NCI-H82 treated with DMSO at 0.1 percent for 48 hours (cell line): ENCODE results near the gene PHF1.
"Not testable (repeated sequence)": the region's sequence is repeated elsewhere in the genome, so short reads cannot be mapped to it uniquely, and the experiment has no call there.

Source experiments
- DNase-seq: peaks from one replicate; lab custom pipeline; 2025; ENCODE audit not compliant: unreplicated experiment; lab: John Stamatoyannopoulos, UW

The PHF1 gene

DNA sequence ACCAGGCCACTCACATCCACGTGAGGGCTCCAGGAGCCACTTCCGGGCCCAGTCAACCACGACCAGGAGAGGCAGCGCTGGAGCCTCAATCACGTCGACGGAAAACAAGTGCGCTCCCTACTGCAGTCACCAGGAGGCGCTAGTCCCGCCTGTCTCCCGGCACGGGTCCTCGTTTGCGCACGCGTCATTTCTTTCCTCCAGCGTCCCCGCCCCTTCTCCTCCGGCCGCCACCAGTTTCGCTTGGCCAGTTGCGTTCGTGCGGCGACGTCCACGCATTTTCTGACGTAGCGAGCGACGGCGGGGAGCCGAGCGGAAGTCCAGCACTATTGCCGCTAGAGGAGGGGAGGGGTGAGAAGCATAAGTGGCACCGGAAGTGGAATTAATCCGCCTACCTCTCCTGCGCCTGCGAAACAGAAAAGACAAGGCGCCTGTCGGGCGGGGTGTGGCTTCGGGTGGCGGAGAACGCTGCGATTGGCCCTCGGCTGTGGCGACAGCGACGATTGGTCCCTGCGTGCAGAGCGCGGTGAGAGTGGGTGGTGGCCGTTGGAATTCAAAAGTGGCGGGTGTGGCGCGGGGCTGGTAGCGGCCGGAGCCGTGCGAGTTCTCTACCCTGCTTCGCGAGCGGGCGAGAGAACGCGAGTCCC, 19.4 kb upstream of the PHF1 start, which contains the start of gene KIFC1:
KIFC1 (plus strand) TSS at position 546 of the 644 bp plus-strand sequence. CDS start 163 bp downstream, outside the sequence.
- DNase-seq, result peak; percentile 100

DNA sequence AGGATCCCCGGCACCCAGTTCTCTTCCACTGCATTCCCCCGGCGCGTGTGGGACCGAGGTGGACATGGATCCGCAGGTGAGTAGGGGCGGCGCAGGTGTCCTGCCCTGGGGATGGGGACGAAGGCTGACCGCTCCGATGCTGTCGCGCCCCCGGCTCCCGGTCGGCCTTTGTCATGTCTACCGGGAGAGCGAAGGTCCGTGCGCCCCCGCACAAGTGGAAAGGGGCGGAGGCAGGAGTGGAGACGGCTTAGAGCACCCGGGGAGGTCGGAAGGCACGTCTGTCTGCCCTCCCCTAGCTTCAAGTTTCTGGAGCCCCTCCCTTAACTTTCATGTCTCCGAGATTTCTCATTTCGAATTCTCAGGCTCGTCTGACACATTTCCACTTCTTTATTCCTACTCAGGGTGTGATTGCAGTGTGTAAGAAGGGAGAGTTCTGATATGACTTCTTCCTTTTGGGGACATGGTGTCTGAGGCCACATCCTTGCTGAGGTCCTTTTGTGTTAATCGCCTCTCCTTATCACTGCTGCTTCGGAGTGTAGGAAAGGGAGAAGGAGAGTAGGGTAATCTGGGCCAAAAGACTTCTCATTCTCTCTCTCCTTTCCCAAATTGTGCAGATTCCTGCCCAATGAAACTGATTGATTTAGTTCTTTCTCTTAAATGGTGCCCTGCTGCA, 18.8 kb upstream of the PHF1 start:
- DNase-seq, result no peak

- DNase-seq, result no peak
Observed at GRCh38 chr6:33392595-33392948, 18.2 kb upstream of the PHF1 start.

DNA sequence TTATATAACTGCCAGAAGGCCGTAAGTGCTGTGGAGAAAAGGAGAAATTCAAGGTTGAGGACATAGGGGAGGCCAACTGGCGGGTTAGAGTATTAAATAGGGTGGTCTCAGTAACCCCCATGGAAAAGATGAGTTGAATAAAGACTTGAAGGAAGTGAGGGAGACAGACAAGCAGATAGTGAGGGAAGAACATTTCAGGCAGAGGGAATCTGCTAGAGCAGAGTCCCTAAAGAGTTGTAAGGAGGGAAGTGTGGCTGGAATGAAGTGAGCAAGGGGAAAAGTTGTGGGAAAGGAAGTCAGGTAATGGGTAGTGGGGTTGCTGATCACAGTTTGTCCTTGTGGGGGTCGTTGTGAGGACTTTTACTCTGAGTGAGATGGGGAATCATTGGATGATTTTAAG, 17.8 kb upstream of the PHF1 start:
- no peak for DNase-seq

GRCh38 chr6:33397541-33397940, 13.3 kb upstream of the PHF1 start:
- no peak for DNase-seq

GRCh38 chr6:33398601-33399000, 12.2 kb upstream of the PHF1 start:
- DNase-seq, result not testable (repeated sequence)

- not testable (repeated sequence) for DNase-seq
Observed at GRCh38 chr6:33399881-33400280, 10.9 kb upstream of the PHF1 start.

DNA sequence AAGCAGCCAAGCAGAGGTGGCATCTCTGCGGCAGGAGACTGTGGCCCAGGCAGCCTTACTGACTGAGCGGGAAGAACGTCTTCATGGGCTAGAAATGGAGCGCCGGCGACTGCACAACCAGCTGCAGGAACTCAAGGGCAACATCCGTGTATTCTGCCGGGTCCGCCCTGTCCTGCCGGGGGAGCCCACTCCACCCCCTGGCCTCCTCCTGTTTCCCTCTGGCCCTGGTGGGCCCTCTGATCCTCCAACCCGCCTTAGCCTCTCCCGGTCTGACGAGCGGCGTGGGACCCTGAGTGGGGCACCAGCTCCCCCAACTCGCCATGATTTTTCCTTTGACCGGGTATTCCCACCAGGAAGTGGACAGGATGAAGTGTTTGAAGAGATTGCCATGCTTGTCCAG, 5.9 kb upstream of the PHF1 start:
- DNase-seq, result no peak

DNA sequence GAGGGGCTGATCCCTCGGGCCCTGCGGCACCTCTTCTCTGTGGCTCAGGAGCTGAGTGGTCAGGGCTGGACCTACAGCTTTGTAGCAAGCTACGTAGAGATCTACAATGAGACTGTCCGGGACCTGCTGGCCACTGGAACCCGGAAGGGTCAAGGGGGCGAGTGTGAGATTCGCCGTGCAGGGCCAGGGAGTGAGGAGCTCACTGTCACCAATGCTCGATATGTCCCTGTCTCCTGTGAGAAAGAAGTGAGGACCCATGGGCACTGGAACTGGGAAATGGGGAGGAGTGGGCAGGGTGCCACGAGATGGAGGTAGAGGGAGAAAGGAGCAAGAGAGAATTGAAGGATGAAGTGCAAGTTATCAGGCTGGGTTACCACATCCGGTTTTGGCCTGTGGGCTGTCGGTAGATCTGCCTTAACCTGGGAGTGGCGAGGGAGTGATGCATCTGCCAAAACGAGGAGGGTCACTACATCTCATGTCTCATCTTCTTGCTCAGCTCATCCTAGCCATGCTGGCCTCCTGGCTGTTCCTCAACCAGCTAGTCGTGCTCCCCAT, 5.4 kb upstream of the PHF1 start:
- no peak for DNase-seq

DNA sequence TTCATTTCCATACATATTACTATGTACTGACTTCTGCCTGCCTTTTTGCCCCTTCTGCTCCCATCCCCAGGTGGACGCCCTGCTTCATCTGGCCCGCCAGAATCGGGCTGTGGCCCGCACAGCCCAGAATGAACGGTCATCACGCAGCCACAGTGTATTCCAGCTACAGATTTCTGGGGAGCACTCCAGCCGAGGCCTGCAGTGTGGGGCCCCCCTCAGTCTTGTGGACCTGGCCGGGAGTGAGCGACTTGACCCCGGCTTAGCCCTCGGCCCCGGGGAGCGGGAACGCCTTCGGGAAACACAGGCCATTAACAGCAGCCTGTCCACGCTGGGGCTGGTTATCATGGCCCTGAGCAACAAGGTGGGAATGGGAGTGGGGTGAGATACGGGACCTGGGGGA, 4.7 kb upstream of the PHF1 start:
- DNase-seq, result no peak

- no peak for DNase-seq
Observed at GRCh38 chr6:33407132-33407718, 3.6 kb upstream of the PHF1 start.

- peak; percentile 98 for DNase-seq
Observed at GRCh38 chr6:33410050-33410710, 634 bp upstream of the PHF1 start.

GRCh38 chr6:33411632-33412005, 805 bp downstream of the PHF1 start:
- DNase-seq, result no peak

DNA sequence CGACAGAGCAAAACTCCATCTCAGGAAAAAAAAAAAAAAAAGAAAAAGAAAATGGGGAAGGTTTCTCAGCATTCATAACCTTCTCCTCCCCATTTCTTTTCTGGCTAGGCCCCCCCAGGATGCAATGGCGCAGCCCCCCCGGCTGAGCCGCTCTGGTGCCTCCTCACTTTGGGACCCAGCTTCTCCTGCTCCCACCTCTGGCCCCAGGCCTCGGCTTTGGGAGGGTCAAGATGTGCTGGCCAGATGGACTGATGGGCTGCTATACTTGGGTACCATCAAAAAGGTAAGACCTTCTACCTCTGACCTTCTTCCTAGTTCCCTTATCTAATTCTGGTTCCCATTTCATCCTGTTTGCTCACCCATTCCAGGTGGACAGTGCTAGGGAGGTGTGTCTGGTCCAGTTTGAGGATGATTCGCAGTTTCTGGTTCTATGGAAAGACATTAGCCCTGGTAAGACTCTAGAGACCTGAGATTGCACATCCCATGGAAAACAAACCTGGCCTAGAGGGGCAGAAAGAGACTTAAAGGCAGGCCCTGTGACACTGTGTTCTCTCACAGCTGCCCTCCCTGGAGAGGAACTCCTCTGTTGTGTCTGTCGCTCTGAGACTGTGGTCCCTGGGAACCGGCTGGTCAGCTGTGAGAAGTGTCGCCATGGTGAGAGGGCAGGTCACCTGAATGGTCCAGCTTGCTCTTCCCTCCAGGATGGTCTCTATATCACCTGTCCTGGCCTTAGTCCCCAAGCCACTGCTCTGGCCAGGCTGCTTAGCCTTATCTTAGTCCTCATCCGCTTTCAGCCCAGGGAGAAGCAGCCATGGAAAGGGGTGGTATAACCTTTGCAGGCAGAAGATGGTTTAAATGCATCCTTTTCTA, 1.6 kb downstream of the PHF1 start:
- no peak for DNase-seq

- no peak for DNase-seq
Observed at GRCh38 chr6:33413241-33414120, 2.7 kb downstream of the PHF1 start.

- no peak for DNase-seq
Observed at GRCh38 chr6:33414592-33415271, 3.9 kb downstream of the PHF1 start.

- no peak for DNase-seq
Observed at GRCh38 chr6:33415831-33416230, 5.0 kb downstream of the PHF1 start.

DNA sequence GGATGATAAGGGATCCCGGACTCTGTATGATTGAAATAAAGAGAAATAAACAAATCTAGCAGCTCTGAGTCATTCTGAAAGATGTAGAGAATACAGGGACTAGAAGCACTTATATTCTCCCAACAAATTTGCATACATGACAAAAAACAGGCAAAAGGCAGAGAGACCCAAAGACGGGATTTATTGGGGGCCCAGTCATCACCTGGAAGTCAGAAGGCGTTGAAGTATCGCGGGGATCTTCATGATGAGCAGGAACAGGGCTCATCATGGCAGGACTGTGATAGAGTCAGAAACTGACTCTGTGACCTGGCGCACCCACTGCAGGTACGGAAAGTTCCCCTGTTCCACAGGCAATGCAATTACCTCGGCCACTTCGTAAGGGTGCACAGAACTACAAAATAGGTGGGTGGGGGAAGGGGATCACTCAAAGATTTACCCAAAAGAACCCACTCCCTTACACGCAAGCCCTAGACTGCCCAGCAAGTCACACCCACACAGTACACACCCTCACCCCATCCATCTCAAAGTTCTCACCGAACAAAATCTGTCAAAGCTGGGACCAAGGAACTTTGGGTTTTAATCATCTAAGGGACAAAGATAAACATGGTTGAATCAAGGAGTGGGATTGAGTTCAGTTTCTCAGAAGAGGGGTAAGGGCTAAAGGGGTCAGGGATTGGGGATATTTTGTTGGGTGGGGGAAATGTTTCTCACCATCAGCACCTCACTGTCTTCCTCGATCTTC, 5.7 kb downstream of the PHF1 start:
- DNase-seq, result no peak
